Breast epithelium (tissue), 3 donors: ENCODE results near the gene MBLAC2.

Experiments
- CTCF ChIP-seq, 3 donors: fragments of 450-650 bp; IDR thresholded peaks; one replicate each; pipeline ENCODE4 v1.5.1; 2016 to 2017; ENCODE audit warnings: antibody characterized with exemption in 3 of 3, mild to moderate bottlenecking in 3 of 3, moderate library complexity in 3 of 3
- POLR2A ChIP-seq: fragments of 450-650 bp; IDR thresholded peaks from one replicate; pipeline ENCODE4 v1.6.1; 2016; ENCODE audit warnings: antibody characterized with exemption, mild to moderate bottlenecking, moderate library complexity

DNA sequence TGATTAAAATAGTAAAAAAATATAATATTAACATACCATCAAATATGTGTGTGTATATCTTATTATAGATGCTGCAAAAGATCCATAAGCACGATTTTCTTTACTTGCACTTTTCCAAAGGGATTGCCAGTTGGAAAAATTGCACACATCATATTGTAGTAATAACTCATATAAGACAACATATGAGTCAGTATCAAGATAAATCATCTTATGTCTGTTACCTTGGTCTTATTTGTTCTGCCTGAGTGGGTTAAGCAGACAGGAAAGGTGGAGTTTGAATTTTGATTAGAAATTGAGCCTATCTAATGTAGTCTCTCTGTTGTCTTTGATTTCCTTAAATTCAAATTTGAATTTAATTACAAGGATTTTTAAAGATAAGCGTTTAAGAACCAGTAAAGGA, 30.2 kb upstream of the MBLAC2 start:
- no peak for TF ChIP-seq CTCF (IDR thresholded peaks at IDR 0.05)
- no peak for TF ChIP-seq POLR2A
